Measurements from ENCODE around the gene LGALS9C.
"Not testable (repeated sequence)": the region's sequence is repeated elsewhere in the genome, so short reads cannot be mapped to it uniquely, and the experiment has no call there.

- TF ChIP-seq TAF15 (IDR thresholded peaks at IDR 0.05; ENCODE audit: low read depth, low read length, poor library complexity, severe bottlenecking); SALL2 (CRISPR knock-in tag; IDR thresholded peaks at IDR 0.05); ZNF816 (CRISPR knock-in tag; IDR thresholded peaks at IDR 0.05; ENCODE audit: borderline replicate concordance); SSRP1 (CRISPR knock-in tag; IDR thresholded peaks at IDR 0.05); NBN (conservative IDR thresholded peaks at IDR 0.05); E2F1 (CRISPR knock-in tag; IDR thresholded peaks at IDR 0.05): not testable (repeated sequence)
These were observed 11.0 kb downstream of the LGALS9C start for GRCh38 chr17:18487633-18488032.
